SK-N-MC (cell line): ENCODE results near the gene BPHL.

Experiments used
- EZH2 ChIP-seq: fragments of 200-600 bp; sonication (generic); IDR thresholded peaks from one replicate; pipeline ENCODE4 v1.6.1; 2017; ENCODE audit warnings: antibody characterized with exemption
- POLR2AphosphoS5 ChIP-seq: IDR thresholded peaks from 2 replicates; pipeline ENCODE4 v1.6.1; 2012; ENCODE audit warnings: mild to moderate bottlenecking, low read depth, low read length, borderline replicate concordance

- TF ChIP-seq POLR2AphosphoS5 (no peak), EZH2 (no peak)
Measured at GRCh38 chr6:3135668-3136291, 17.3 kb downstream of the BPHL start.
